Central memory CD4-positive, alpha-beta T cell (primary cell): ENCODE results near the gene TPTE2.
A peak's percentile ranks its signal among the peaks of the same experiment; 100 is the strongest.
"Not testable (repeated sequence)": the region's sequence is repeated elsewhere in the genome, so short reads cannot be mapped to it uniquely, and the experiment has no call there.

Source experiments
- DNase-seq: peaks from one replicate; pipeline ENCODE4 v3.0.0; 2022
- total RNA-seq, 3 experiments: gene quantifications; one replicate each; lab custom pipeline; 2026; lab: John Stamatoyannopoulos, UW

Gene TPTE2
- 0.04 to 0.19 (median 0.05) reads per million in 3 experiments for total RNA-seq

- not testable (repeated sequence) for DNase-seq
These were observed at the start of gene TPTE2 for GRCh38 chr13:19561127-19561582. TSS of gene TPTE2 (minus strand) at chr13:19561532. CDS start at chr13:19503234, 58,298 bp downstream.

- no peak for DNase-seq
These were observed 46.3 kb upstream of the TPTE2 start for GRCh38 chr13:19607523-19608078.

- no peak for DNase-seq
These were observed 45.4 kb upstream of the TPTE2 start for GRCh38 chr13:19606737-19607136.

GRCh38 chr13:19606152-19606551 is 44.8 kb upstream of the TPTE2 start:
- DNase-seq, result no peak

- no peak for DNase-seq
These were observed 44.0 kb upstream of the TPTE2 start for GRCh38 chr13:19605161-19605955.

- no peak for DNase-seq
These were observed 43.0 kb upstream of the TPTE2 start for GRCh38 chr13:19604306-19604705.

- no peak for DNase-seq
These were observed 40.7 kb upstream of the TPTE2 start for GRCh38 chr13:19601749-19602725.

GRCh38 chr13:19597523-19597922 is 36.2 kb upstream of the TPTE2 start:
- no peak for DNase-seq

GRCh38 chr13:19596960-19597361 is 35.6 kb upstream of the TPTE2 start:
- no peak for DNase-seq

- no peak for DNase-seq
These were observed 34.8 kb upstream of the TPTE2 start for GRCh38 chr13:19596086-19596485.

GRCh38 chr13:19592657-19593180 is 31.4 kb upstream of the TPTE2 start:
- DNase-seq, result no peak

- DNase-seq, result no peak
These were observed 30.5 kb upstream of the TPTE2 start for GRCh38 chr13:19591864-19592263.

- no peak for DNase-seq
These were observed 29.1 kb upstream of the TPTE2 start for GRCh38 chr13:19590423-19590822.

- DNase-seq, result no peak
These were observed 28.0 kb upstream of the TPTE2 start for GRCh38 chr13:19589312-19589711.

GRCh38 chr13:19587635-19588300 is 26.4 kb upstream of the TPTE2 start:
- DNase-seq, result peak; percentile 39

- peak; percentile 75 for DNase-seq
These were observed 25.7 kb upstream of the TPTE2 start for GRCh38 chr13:19586904-19587634.

GRCh38 chr13:19581675-19582074 is 20.3 kb upstream of the TPTE2 start:
- no peak for DNase-seq

GRCh38 chr13:19575230-19575629 is 13.9 kb upstream of the TPTE2 start:
- no peak for DNase-seq

- DNase-seq, result no peak
These were observed 11.9 kb upstream of the TPTE2 start for GRCh38 chr13:19573120-19573716.

- no peak for DNase-seq
These were observed 10.9 kb upstream of the TPTE2 start for GRCh38 chr13:19572280-19572679.
